HG03378 (cell line): ENCODE results near the gene OLAH.
"Not testable (repeated sequence)": the region's sequence is repeated elsewhere in the genome, so short reads cannot be mapped to it uniquely, and the experiment has no call there.

Experiments used
- ATAC-seq: cut with Tn5 transposase; IDR thresholded peaks from one replicate; pipeline ENCODE4 v1.9.1; 2021; ENCODE audit warnings: mild to moderate bottlenecking, moderate library complexity; ENCODE audit not compliant: unreplicated experiment

Gene OLAH

GRCh38 chr10:15043674-15044073 is at the start of gene OLAH:
Gene OLAH (plus strand): TSS chr10:15043943. CDS start chr10:15047289, 3,346 bp downstream.
- ATAC-seq = no peak

- no peak for ATAC-seq
Measured at GRCh38 chr10:14995964-14996565, 47.7 kb upstream of the OLAH start.

GRCh38 chr10:15013530-15013929 is 30.2 kb upstream of the OLAH start:
- not testable (repeated sequence) for ATAC-seq

GRCh38 chr10:15015451-15015850 is 28.3 kb upstream of the OLAH start:
- ATAC-seq = no peak

- not testable (repeated sequence) for ATAC-seq
Measured at GRCh38 chr10:15020966-15021365, 22.8 kb upstream of the OLAH start.

GRCh38 chr10:15023079-15023478 is 20.7 kb upstream of the OLAH start:
- ATAC-seq = not testable (repeated sequence)

GRCh38 chr10:15024017-15025004 is 19.4 kb upstream of the OLAH start:
- ATAC-seq = not testable (repeated sequence)

- ATAC-seq = not testable (repeated sequence)
Measured at GRCh38 chr10:15025040-15025439, 18.7 kb upstream of the OLAH start.

- no peak for ATAC-seq
Measured at GRCh38 chr10:15027741-15028140, 16.0 kb upstream of the OLAH start.

GRCh38 chr10:15035385-15036301 is 8.1 kb upstream of the OLAH start:
- ATAC-seq = no peak

GRCh38 chr10:15037691-15038090 is 6.1 kb upstream of the OLAH start:
- no peak for ATAC-seq

- no peak for ATAC-seq
Measured at GRCh38 chr10:15038416-15038815, 5.3 kb upstream of the OLAH start.

GRCh38 chr10:15045380-15045779 is 1.6 kb downstream of the OLAH start:
- no peak for ATAC-seq

- ATAC-seq = no peak
Measured at GRCh38 chr10:15046626-15047025, 2.9 kb downstream of the OLAH start.

- ATAC-seq = no peak
Measured at GRCh38 chr10:15049533-15049932, 5.8 kb downstream of the OLAH start.

- ATAC-seq = no peak
Measured at GRCh38 chr10:15052121-15052520, 8.4 kb downstream of the OLAH start.

- no peak for ATAC-seq
Measured at GRCh38 chr10:15053061-15053460, 9.3 kb downstream of the OLAH start.

GRCh38 chr10:15058689-15059088 is 14.9 kb downstream of the OLAH start:
- no peak for ATAC-seq

- no peak for ATAC-seq
Measured at GRCh38 chr10:15059914-15060313, 16.2 kb downstream of the OLAH start.

GRCh38 chr10:15060638-15061037 is 16.9 kb downstream of the OLAH start:
- ATAC-seq = no peak

- ATAC-seq = no peak
Measured at GRCh38 chr10:15067154-15067553, 23.4 kb downstream of the OLAH start.
